Measurements from ENCODE around the gene SFXN2. TPM values are rescaled to one million over a fixed set of nuclear protein-coding genes. Genes with fewer than 3 reads are reported as not detected.

The SFXN2 gene
- total and polyA plus RNA-seq, 8 donors = 15.7 to 21.0 (median 17.9) TPM

DNA sequence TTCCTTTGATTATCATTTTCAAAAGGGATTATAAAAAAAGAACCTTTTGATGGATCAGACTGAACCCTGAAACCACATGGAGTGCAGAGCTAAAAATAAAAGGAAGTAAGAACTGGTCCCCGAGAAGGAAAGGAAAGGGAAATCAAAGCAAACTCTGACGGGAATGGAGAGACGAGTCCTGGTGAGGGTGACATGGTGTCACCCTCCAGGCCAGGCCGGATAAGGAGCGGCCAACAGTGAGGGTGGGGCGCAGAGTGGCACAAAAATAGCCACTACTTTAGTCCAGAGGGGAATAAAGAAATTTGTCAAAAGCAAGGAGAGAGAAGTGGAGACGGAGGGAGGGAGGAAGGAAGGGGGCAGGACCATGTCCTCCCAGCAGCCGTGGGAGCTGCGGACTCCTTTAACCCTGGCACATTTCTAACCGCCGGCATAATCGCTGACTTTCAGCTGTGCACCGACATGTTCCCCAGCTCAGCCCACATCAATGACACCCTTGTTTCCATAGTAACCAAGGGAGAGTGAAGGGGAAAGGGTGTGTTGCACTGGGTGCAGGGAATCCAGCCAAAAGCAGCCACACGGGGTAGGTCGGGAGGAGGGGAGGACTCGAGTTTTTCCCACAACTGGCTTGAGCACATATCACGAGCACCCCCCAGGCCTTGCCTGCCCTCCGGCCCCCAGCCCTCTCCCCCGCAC, 40.5 kb upstream of the SFXN2 start:
- H3K4me1 ChIP-seq = peaks cover 60 to 83% of the 10 kb centered on the region in 2 donors
- TF ChIP-seq, protein P1, sequence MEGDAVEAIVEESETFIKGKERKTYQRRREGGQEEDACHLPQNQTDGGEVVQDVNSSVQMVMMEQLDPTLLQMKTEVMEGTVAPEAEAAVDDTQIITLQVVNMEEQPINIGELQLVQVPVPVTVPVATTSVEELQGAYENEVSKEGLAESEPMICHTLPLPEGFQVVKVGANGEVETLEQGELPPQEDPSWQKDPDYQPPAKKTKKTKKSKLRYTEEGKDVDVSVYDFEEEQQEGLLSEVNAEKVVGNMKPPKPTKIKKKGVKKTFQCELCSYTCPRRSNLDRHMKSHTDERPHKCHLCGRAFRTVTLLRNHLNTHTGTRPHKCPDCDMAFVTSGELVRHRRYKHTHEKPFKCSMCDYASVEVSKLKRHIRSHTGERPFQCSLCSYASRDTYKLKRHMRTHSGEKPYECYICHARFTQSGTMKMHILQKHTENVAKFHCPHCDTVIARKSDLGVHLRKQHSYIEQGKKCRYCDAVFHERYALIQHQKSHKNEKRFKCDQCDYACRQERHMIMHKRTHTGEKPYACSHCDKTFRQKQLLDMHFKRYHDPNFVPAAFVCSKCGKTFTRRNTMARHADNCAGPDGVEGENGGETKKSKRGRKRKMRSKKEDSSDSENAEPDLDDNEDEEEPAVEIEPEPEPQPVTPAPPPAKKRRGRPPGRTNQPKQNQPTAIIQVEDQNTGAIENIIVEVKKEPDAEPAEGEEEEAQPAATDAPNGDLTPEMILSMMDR (IDR thresholded peaks at IDR 0.05) = no peak
- H3K27ac ChIP-seq = peak overlapping the region; percentile 82 to 94
- ATAC-seq (peak; percentile 56), DNase-seq (peak in 3 of 4 donors; percentile 77 to 83 (median 78))
- intact Hi-C loops (cut with DNase I) = no loop called here
- H3K9me3 ChIP-seq = no peaks in the 10 kb centered on the region
- H3K27me3 ChIP-seq = no peaks in the 10 kb centered on the region
- H3K4me3 ChIP-seq = peak overlapping the region in 1 of 2 donors; percentile 30
- no peaks in the 10 kb centered on the region for H3K36me3 ChIP-seq

DNA sequence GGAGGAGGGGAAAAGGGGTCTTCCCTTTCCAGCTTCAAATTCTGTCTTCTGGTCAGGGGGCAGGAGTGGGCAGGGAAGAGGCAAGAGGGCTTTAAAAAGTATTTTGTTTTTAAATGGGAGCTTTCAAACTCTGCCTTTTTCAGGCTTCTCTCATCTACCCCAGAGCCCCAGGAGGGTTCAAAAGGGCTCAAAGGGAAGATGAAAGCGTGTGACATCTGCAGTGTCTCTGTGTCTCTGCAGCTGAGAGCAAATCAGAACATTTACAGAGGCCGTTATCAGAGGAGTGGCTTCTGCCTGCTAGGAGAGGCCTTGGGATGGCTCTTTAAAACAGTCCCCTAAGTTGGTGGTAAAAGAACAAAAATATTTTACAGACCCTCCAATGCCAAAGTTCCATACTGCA, 39.9 kb upstream of the SFXN2 start:
- H3K4me3 ChIP-seq = peak overlapping the region in 1 of 2 donors; percentile 30
- H3K27ac ChIP-seq = peak overlapping the region; percentile 82 to 94
- H3K4me1 ChIP-seq = peaks cover 56 to 82% of the 10 kb centered on the region in 2 donors
- H3K27me3 ChIP-seq = no peaks in the 10 kb centered on the region
- DNase-seq (no peak), ATAC-seq (no peak)
- H3K36me3 ChIP-seq = no peaks in the 10 kb centered on the region
- H3K9me3 ChIP-seq = no peaks in the 10 kb centered on the region
- TF ChIP-seq, protein P1 (IDR thresholded peaks at IDR 0.05) = no peak
- intact Hi-C loops (cut with DNase I) = no loop called here

GRCh38 chr10:102675011-102675665, 39.3 kb upstream of the SFXN2 start:
- Histone ChIP-seq H3K4me3 (no peak overlapping the region), H3K9me3 (no peaks in the 10 kb centered on the region), H3K4me1 (peaks cover 54 to 76% of the 10 kb centered on the region in 2 donors), H3K27me3 (no peaks in the 10 kb centered on the region), H3K36me3 (no peaks in the 10 kb centered on the region), H3K27ac (peak overlapping the region; percentile 82 to 94)
- ATAC-seq (no peak), DNase-seq (peak in 1 of 4 donors; percentile 61)
- TF ChIP-seq, protein P1 (IDR thresholded peaks at IDR 0.05) = no peak
- intact Hi-C loops (cut with DNase I) = no loop called here

DNA sequence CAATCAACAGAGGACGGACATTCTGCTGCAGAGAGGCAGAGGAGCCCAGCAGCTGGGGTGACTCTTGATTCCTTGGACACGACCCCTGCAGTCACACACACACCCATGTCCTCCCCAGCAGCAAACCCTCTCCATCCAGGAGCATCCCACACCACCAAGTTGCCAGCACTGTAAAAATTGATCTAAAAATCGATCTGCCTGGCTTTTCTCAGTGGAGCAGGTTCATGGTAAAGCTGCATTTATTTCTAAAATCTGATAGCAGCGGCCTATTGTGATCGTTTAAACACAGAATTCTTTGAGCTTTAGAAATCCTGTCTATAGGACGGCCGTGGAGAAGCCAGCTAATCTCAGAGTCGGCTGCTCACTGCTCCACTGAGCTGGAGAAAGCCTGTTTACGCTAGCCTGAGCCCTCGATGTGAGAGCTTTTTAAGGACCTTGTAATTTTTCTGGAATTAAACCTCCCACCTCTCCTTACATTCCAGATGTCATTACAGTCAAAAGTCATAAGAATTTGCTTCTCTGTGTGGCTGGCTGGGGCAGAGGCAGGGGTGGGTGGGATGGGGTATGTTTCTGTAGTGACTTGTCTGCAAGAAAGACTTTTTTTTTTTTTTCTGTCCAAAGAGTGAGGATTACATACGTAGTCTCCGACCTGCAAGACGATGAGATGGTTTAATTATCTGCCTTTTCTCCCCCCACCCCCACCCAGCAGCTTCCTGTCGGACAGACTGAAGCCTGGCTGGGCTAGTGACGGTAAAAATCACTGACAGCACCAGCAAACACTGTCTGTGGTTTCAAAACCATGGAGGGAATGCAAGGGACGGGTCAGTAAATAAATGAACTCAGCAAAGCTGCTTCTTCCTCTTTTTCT, 38.5 kb upstream of the SFXN2 start:
- Histone ChIP-seq H3K27ac (peak overlapping the region; percentile 82 to 94), H3K27me3 (no peaks in the 10 kb centered on the region), H3K4me3 (no peak overlapping the region), H3K36me3 (no peaks in the 10 kb centered on the region), H3K9me3 (no peaks in the 10 kb centered on the region), H3K4me1 (peaks cover 54 to 73% of the 10 kb centered on the region in 2 donors)
- intact Hi-C loops (cut with DNase I) = no loop called here
- ATAC-seq = peak; percentile 56
- peak in 3 of 4 donors; percentile 62 to 74 (median 64) for DNase-seq
- TF ChIP-seq, protein P1 (IDR thresholded peaks at IDR 0.05) = no peak
